HG02885 (cell line): ENCODE data around the gene GPC2.
A peak's percentile ranks its signal among the peaks of the same experiment; 100 is the strongest.
"Not testable (repeated sequence)": the region's sequence is repeated elsewhere in the genome, so short reads cannot be mapped to it uniquely, and the experiment has no call there.

Experiments
- ATAC-seq: cut with Tn5 transposase; IDR thresholded peaks from one replicate; pipeline ENCODE4 v1.9.1; 2021; ENCODE audit warnings: mild to moderate bottlenecking; ENCODE audit not compliant: unreplicated experiment, poor library complexity

GPC2 gene, protein sequence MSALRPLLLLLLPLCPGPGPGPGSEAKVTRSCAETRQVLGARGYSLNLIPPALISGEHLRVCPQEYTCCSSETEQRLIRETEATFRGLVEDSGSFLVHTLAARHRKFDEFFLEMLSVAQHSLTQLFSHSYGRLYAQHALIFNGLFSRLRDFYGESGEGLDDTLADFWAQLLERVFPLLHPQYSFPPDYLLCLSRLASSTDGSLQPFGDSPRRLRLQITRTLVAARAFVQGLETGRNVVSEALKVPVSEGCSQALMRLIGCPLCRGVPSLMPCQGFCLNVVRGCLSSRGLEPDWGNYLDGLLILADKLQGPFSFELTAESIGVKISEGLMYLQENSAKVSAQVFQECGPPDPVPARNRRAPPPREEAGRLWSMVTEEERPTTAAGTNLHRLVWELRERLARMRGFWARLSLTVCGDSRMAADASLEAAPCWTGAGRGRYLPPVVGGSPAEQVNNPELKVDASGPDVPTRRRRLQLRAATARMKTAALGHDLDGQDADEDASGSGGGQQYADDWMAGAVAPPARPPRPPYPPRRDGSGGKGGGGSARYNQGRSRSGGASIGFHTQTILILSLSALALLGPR

DNA sequence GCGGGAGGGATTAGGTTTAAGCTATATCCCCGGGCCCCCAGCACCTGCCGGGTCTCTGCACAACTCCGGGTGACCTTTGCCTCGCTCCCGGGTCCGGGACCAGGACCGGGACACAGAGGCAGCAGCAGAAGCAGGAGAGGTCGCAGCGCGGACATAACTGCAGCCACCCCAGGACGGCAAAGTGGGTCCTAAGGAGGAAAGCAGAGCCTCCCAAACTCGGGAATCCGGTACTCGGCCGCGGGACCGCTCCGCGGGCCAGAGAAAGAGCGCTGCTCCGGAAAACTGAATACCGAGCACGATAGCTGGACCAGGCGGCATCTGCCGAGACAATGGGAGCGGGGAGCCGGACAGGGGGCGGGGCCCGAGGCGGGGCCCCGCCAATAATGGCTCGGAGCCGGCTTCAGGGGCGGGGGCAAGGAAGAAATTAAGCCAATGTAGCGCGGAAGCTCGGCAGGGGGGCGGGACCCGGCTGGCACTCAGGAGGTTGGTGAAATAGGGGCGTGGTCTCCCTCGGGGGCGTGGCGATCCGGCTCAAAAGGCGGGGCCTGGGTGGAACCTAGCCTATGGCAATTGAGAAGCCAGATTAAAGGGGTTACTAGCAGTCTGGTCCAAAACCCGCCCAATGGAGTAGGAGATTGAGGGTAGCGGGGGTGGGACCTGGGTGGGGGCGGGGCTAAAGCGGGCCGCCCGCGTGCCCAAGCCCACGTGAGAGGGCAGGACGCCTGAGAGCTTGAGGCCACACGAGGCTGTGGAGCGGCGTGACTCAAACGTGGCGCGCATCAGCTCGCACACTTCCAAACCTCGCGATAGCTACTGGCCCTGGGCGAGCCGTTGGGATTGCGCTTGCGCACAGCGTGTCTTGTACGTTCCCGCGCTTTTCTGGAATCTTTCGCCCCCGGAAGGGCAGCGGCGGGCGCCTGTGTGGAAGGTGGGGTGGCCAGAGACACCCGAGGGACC, at the start of gene GPC2, which contains the start of gene STAG3:
TSS of gene GPC2 (minus strand) at position 337 of the 957 bp plus-strand sequence. CDS start at position 155, 182 bp downstream.
TSS of gene STAG3 (plus strand) at position 874 of the 957 bp plus-strand sequence. CDS start 2,639 bp downstream, outside the sequence.
- ATAC-seq: peak; percentile 92

DNA sequence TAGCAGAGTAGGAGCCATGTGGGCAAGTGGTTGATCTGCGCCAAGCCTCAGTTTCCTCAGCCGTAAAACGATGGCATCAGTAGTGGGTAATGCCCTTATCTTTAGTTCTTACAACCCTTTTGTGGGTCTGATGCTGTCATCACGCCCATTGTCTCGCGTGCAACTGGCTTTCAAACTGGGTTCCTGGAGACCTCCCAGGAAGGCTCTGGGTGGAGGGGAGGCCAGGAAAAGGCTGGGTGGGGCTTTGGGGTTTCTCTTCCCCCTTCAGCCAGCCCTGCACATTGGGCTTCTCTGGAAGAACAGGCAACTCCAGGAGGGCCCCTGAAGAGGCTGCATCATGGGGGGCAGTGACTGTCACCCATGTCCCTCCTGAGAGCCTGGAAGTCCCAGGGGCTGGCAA, 47.7 kb upstream of the GPC2 start:
- ATAC-seq: not testable (repeated sequence)

DNA sequence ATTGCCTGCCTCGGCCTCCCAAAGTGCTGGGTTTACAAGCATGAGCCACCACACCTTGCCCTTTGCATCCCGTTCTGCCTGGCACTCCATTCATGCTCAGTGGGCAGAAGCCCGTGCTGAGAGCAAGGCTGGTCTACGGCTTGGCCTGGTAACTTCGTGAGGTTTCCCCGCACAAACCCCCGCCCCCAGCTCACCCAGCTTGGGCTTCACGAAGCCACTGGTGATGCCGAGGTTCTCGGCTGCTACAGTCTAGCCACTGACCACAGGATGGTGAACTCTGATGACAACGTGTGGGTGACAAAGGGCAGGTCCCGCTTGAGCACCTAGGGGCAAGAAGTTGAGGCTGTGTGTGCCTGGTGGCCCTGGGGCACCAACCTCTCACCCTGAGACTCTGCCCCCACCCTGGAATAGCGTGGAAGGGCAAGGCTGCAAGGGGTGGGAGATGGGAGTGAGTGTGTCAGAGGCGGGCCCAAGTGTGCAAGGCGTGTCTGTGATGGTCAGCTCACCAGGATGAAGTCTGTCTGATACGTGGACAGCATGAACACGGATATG, 46.3 kb upstream of the GPC2 start:
- ATAC-seq: not testable (repeated sequence)

DNA sequence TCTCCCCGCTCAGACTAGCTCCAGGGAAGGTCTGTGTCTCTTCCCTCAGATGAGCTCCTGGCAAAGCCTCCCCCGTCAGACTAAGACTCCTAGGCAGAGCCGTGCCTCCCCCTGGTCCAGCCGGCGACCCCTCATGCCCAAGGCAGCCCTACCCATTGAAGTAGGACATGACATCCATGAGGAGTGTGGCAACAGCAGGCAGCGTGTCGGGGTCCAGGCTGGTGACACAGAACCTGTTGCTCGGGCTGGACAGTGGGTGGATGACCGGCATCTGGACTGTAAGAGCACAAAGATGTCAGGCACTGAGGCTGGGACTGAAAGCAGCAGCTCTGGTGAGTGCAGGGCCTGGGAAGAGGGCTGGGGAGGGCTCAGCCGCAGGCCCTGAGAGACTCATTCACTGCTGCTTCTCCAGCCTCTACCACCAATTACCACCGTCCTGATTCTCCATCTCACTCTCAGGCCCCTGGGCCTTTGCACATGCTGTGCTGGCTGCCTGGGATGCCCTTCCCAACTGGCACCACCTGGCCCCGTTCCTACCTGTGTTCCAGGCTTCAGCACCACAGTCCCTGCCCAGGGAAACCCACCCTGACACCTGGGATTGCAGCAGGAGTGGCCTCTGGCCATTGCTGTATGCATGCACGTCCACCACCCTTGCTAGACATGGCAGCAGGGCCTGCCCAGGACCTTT, 45.4 kb upstream of the GPC2 start:
- ATAC-seq: no peak

DNA sequence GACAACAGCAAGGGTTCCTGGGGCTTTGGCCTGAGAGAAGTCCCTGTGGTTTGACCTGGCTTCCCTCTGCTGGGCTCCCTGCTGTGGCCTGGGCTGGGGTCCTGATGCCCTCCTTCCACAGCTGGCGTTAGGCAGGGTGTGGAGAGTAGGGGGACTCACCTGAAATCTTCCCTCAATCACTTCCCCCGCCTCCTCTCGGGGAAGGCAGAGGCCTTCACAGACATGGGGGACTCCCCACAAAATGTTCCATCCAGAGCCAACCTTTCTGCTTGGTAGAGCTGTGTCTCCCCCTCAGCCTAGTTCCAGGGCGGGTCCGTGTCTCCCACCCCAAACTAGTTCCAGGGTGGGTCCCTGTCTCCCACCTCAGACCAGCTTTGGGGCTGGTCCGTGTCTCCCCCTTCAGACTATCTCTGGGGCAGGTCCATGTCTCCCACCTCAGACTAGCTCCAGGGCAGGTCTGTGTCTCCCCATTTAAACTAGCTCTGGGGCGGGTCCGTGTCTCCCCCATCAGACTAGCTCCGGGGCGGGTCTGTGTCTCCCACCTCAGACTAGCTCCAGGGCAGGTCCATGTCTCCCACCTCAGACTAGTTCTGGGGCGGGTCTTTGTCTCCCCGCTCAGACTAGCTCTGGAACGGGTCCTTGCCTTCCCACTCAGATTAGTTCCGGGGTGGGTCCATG, 44.7 kb upstream of the GPC2 start:
- ATAC-seq: no peak

DNA sequence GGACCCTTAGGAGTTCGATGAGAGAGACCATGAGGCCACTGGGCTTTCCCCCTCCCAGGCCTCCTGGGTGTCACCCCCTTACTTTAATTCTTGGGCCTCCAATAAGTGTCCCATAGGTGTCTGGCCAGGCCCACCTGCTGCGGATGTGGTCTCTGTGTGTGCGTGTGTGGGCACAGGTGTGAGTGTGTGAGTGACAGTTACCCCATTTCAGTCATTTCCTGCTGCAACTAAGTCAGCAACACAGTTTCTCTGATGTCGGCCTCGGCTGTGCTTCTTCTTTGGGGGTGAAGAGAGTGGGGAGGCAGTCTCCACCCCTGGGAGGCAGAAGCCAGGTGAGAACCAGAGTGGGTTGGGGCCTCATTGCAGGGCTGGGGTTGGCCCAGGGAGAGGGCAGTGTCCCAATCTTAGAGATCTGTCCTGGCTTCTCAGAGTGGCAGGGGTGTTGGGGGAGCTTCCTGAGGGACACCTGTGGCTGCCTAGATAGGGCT, 44.1 kb upstream of the GPC2 start:
- peak; percentile 56 for ATAC-seq

DNA sequence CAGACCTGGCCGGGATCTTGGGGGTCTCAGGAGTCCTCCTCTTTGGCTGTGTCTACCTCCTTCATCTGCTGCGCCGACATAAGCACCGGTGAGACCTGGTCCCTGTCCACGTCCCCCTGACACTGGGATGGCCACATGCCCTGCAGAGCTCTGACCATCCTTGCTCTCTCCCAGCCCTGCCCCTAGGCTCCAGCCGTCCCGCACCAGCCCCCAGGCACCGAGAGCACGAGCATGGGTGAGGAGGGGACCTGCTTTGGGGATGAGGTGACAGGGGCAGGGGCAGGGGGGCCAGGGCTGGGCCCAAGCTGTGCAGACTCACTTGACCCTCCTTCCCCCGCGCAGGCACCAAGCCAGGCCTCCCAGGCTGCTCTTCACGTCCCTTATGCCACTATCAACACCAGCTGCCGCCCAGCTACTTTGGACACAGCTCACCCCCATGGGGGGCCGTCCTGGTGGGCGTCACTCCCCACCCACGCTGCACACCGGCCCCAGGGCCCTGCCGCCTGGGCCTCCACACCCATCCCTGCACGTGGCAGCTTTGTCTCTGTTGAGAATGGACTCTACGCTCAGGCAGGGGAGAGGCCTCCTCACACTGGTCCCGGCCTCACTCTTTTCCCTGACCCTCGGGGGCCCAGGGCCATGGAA, 43.5 kb upstream of the GPC2 start:
- no peak for ATAC-seq

DNA sequence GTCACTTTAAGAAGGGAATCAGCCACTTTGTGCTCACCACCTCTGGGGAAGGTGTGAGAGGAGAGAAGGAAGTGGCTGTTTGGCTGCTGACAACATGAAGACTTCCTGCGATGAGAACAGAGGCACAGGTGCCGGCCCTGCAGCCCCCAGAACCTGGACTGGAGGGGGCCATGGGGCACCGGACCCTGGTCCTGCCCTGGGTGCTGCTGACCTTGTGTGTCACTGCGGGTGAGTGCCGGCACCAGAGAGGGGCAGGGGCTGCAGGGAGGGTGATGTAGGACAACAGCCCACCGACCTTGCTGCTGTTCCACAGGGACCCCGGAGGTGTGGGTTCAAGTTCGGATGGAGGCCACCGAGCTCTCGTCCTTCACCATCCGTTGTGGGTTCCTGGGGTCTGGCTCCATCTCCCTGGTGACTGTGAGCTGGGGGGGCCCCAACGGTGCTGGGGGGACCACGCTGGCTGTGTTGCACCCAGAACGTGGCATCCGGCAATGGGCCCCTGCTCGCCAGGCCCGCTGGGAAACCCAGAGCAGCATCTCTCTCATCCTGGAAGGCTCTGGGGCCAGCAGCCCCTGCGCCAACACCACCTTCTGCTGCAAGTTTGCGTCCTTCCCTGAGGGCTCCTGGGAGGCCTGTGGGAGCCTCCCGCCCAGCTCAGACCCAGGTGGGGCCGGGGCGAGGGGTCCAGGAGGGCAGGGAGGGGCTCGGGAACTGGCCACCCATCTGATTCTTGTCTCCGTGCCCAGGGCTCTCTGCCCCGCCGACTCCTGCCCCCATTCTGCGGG, 42.8 kb upstream of the GPC2 start, which contains the start of gene PVRIG:
TSS of gene PVRIG (plus strand) at position 149 of the 785 bp plus-strand sequence. CDS start at position 171, 22 bp downstream.
- ATAC-seq: not testable (repeated sequence)

DNA sequence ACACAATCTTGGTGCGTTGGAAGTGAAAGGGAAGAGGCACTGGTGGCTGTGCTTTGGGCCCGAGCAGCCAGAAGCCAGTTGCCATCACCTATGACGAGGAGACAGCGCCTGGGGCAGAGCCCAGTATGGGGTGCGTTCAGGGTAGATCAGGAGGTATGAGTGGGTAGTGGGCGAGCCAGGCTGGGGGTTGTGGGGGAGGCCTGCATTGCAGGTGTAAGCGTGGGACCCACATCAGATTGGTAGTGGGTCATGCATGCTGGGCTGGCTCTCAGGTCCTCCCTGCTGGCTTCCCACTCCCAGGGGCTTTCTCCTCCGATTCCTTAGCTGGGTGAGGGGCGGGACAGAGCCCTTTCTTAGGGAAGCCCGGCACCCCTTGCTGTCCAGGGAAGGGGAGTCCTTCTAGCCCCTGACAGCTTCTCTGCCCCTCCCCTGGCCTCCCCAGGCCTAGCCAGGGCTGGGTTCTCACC, 42.1 kb upstream of the GPC2 start:
- ATAC-seq: no peak

DNA sequence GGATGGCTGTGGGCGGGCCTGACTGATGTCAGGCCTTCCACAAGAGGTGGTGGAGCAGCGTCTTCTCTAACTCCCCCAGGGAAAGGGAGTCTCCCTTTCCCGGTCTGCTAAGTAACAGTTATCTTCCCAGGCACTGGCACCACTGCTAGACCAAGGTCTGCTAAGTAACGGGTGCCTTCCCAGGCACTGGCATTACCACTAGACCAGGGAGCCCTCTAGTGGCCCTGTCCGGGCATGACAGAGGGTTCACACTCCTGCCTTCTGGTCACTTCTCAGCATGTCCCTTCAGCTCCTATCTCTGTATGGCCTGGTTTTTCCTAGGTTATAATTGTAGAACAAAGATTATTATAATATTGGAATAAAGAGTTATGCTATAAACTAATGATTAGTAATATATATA, 40.8 kb upstream of the GPC2 start:
- peak; percentile 10 for ATAC-seq

DNA sequence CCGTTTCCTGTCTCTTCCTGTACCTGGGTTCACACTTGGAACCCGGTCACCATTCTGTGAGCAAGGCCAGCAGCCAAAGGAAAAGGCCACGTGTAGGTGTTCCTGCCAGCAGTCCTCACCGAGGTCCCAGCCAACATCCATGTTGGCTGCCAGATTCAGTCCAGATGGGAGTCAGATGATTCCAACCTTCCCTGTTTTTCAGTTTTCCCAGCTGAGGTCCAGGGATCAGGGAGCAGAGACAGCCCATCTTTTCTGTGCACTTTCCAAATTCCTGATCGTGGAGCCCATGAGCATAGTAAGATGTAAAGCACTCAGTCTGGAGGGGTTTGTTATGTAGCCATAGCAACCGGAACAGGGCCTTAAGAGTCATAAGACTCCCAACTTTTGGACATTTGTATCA, 38.7 kb upstream of the GPC2 start:
- ATAC-seq: no peak

DNA sequence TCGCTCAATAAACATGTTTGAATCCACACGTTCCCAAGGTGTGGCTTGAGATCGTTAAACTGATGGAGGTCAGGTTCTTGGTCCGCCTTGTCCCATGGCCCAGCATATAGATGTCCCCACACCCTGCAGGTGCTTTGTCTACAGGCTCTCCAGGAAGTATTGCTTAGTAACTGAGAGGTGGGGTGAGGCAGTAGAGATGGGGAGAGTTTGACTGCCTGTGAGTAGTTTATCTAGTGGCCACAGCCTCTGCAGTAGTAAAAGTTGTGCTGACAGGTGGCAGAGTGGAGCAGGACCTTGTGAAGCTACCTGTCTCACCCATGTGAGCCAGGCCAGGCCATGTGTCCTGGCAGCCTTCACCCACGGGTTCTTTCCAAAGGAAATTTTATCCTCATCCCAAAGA, 37.2 kb upstream of the GPC2 start:
- ATAC-seq: not testable (repeated sequence)

DNA sequence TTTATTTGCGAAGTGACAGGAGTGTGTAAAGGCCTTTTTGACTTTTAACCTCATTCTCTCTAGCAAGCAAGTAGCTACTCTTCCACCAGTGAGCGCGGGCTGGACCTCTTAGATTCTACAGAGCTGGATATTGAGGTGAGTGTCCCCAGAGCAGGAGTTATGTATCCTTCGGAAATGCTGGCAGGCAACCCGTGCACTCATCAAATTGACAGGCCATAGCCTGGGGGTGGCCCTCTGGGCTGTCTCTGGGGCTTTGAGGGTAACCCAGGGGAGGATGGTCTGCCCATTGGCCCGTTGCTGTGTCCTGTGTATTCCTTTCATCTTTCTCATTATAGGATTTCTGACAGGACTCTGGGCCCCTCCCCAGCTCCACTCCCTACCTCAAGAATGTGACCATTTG, 36.5 kb upstream of the GPC2 start:
- ATAC-seq: no peak

DNA sequence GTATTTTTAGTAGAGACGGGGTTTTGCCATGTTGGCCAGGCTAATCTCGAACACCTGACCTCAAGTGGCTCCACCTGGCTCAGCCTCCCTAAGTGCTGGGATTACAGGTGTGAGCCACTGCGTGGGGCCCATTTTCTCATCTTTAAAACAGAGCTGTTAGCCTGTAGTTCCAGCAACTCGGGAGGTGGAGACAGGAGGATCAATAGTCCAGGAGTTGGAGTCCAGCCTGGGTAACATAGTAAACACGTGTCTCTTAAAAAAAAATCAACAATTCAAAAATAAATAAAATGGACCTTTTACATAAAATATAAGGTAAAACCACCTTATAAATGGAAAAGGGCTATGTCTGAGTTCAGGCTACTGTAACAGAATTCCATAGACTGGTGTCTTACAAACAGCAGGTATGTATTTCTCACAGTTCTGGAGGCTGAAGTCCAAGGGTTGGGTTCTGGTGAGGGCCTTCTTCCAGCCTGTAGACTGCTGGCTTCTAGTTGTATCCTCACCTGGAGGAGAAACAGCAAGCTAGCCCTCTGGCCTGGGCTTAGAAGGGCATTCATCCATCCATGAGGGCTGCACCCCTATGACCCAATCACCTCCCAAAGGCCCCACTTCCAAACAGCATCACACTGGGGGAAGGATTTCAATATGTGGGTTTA, 35.6 kb upstream of the GPC2 start:
- ATAC-seq: no peak

DNA sequence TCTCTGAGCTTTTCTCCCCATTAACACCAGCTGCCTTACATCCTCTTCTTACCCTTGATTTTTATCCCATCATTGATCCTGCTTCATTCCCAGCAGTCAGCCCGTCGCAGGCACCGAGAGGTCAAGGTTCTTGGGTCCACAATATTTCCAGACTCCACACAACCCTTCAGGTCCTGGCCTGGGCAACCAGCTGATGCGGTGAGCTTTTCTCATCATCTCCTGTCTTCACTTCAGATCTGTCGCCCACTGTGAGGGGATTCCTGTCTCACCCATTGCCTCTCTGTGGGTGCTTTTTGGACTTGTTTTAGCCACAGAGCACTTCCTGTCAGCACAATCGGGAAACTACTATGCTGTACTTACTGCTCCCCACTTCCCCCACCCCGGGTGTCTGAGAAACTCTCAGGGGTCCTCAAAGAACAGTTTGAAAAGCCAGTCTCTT, 34.2 kb upstream of the GPC2 start:
- peak; percentile 35 for ATAC-seq

DNA sequence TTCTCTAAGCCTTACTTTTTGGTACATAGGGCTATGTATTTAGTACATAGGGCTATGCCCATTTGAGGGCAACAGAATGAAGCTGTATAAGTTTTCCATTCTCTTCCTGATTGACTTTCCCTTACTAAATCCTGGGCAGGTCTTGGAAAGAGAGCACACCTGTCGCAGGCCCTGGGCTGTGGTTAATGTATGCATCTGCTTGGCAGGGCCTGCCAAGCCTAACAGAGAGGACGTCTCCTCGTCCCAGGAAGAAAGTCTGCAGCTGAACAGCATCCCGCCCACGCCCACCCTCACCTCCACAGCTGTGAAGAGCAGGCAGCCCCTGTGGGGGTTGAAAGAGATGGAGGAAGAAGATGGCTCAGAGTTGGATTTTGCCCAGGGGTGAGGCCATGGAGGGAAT, 33.6 kb upstream of the GPC2 start:
- no peak for ATAC-seq

DNA sequence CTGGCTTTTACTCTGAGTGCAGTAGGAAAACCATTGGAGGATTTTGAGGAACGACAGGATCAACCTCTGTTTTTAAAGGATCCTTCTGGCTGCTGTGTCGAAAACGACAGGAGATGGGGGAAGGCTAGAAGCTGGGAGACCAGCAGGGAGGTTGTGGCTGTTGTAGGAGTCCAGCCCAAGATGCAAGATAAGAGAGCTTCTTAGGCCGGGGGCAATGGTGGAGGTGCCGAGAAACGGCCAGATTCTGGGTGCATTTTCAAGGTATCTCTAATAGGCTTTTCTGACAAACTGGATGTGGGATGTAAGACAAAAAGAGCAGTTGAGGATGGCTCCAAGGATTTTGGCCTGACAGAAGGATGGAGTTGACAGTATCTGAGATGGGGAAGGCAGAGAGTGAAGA, 32.3 kb upstream of the GPC2 start:
- no peak for ATAC-seq
